Activated T-helper 1 cell treated with anti-CD3 and anti-CD28 coated beads, Interleukin-12 subunit alpha, Interleukin-12 subunit beta, Interleukin-2, Interleukin-4 antibody, amounts not matched to agents 30 ng/mL and 10 ng/mL and 1 ng/mL, durations not matched to agents 14 hours and 24 hours and 36 hours (primary cell): ENCODE results near the gene PHLDB1. TPM values are rescaled to one million over a fixed set of nuclear protein-coding genes. Genes with fewer than 3 reads are reported as not detected.

Experiments used
- DNase-seq: peaks from one replicate; pipeline ENCODE4 v3.0.0; 2021; ENCODE audit warnings: low spot score
- H3K27ac Mint-ChIP-seq: one replicate; pipeline ENCODE4 v1.8.0; 2021; ENCODE audit warnings: mild to moderate bottlenecking, mixed read lengths
- H3K27me3 Mint-ChIP-seq: one replicate; pipeline ENCODE4 v1.8.0; 2022; ENCODE audit warnings: mild to moderate bottlenecking, moderate library complexity, mixed read lengths; ENCODE audit not compliant: insufficient read depth
- H3K36me3 Mint-ChIP-seq: one replicate; pipeline ENCODE4 v1.8.0; 2021; ENCODE audit warnings: low read depth, mixed read lengths
- H3K4me1 Mint-ChIP-seq: one replicate; pipeline ENCODE4 v1.8.0; 2021; ENCODE audit warnings: low read depth, mixed read lengths
- H3K4me3 Mint-ChIP-seq: one replicate; pipeline ENCODE4 v1.8.0; 2021; ENCODE audit warnings: mild to moderate bottlenecking, moderate library complexity, mixed read lengths
- H3K9me3 Mint-ChIP-seq: one replicate; pipeline ENCODE4 v1.8.0; 2021; ENCODE audit warnings: mixed read lengths
- intact Hi-C: fragments of 100-400 bp; cut with micrococcal nuclease; formaldehyde crosslinking; loops from one replicate; pipeline ENCODE4 v1.15.1; 2024
- total RNA-seq: library from RNA; stranded (reverse); gene quantifications from 2 replicates; pipeline ENCODE4 v1.2.3, GENCODE V29; 2022

Gene PHLDB1
- total RNA-seq, 1 donor from 2014 or later, result 1.4 TPM

- Mint-ChIP-seq H3K27me3 (peaks cover 6% of the 10 kb centered on the region), H3K4me1 (peaks cover 21% of the 10 kb centered on the region), H3K9me3 (peaks cover 4% of the 10 kb centered on the region), H3K27ac (no peak overlapping the region), H3K4me3 (no peak overlapping the region), H3K36me3 (no peaks in the 10 kb centered on the region)
- intact Hi-C loops, result no loop called here
- no peak for DNase-seq
These were observed 89.3 kb downstream of the PHLDB1 start for GRCh38 chr11:118696673-118697226.

GRCh38 chr11:118697346-118697745 is 89.9 kb downstream of the PHLDB1 start:
- Mint-ChIP-seq H3K27me3 (peaks cover 6% of the 10 kb centered on the region), H3K4me1 (peaks cover 15% of the 10 kb centered on the region), H3K36me3 (no peaks in the 10 kb centered on the region), H3K9me3 (peaks cover 4% of the 10 kb centered on the region), H3K4me3 (no peak overlapping the region), H3K27ac (no peak overlapping the region)
- DNase-seq, result no peak
- intact Hi-C loops, result no loop called here

GRCh38 chr11:118699506-118700220 is 92.2 kb downstream of the PHLDB1 start:
- Mint-ChIP-seq H3K4me1 (no peaks in the 10 kb centered on the region), H3K9me3 (peaks cover 4% of the 10 kb centered on the region), H3K27me3 (peaks cover 3% of the 10 kb centered on the region), H3K36me3 (no peaks in the 10 kb centered on the region), H3K27ac (no peak overlapping the region), H3K4me3 (no peak overlapping the region)
- intact Hi-C loops, result no loop called here
- DNase-seq, result peak; percentile 14

GRCh38 chr11:118703563-118704106 is 96.2 kb downstream of the PHLDB1 start:
- no peak overlapping the region for H3K4me3 Mint-ChIP-seq
- peaks cover 15% of the 10 kb centered on the region for H3K27me3 Mint-ChIP-seq
- peaks cover 5% of the 10 kb centered on the region for H3K4me1 Mint-ChIP-seq
- H3K27ac Mint-ChIP-seq, result no peak overlapping the region
- no peak for DNase-seq
- H3K36me3 Mint-ChIP-seq, result no peaks in the 10 kb centered on the region
- intact Hi-C loops, result no loop called here
- peaks cover 4% of the 10 kb centered on the region for H3K9me3 Mint-ChIP-seq

- DNase-seq, result no peak
- no peak overlapping the region for H3K27ac Mint-ChIP-seq
- H3K4me1 Mint-ChIP-seq, result peaks cover 5% of the 10 kb centered on the region
- intact Hi-C loops, result no loop called here
- peaks cover 3% of the 10 kb centered on the region for H3K9me3 Mint-ChIP-seq
- H3K27me3 Mint-ChIP-seq, result peaks cover 15% of the 10 kb centered on the region
- H3K4me3 Mint-ChIP-seq, result no peak overlapping the region
- no peaks in the 10 kb centered on the region for H3K36me3 Mint-ChIP-seq
These were observed 97.8 kb downstream of the PHLDB1 start for GRCh38 chr11:118705111-118705741.

- Mint-ChIP-seq H3K36me3 (no peaks in the 10 kb centered on the region), H3K4me1 (peaks cover 5% of the 10 kb centered on the region), H3K27me3 (peaks cover 15% of the 10 kb centered on the region), H3K4me3 (no peak overlapping the region), H3K9me3 (no peaks in the 10 kb centered on the region), H3K27ac (no peak overlapping the region)
- DNase-seq, result no peak
- intact Hi-C loops, result no loop called here
These were observed 98.6 kb downstream of the PHLDB1 start for GRCh38 chr11:118705791-118706545.

GRCh38 chr11:118706546-118706825 is 99.1 kb downstream of the PHLDB1 start:
- Mint-ChIP-seq H3K27ac (no peak overlapping the region), H3K9me3 (no peaks in the 10 kb centered on the region), H3K4me1 (peaks cover 5% of the 10 kb centered on the region), H3K27me3 (peaks cover 15% of the 10 kb centered on the region), H3K36me3 (no peaks in the 10 kb centered on the region), H3K4me3 (no peak overlapping the region)
- no peak for DNase-seq
- intact Hi-C loops, result no loop called here

Other genes starting within 250 kb of the PHLDB1 start
- gene UBE4A, start 248.0 kb upstream of the PHLDB1 start, total RNA-seq, result 44.1 and 46.0 TPM in 2 replicates
- gene ATP5MG, start 206.0 kb upstream of the PHLDB1 start, total RNA-seq, result 205 and 216 TPM in 2 replicates
- gene KMT2A, start 171.1 kb upstream of the PHLDB1 start, total RNA-seq, result 78.4 and 87.8 TPM in 2 replicates
- 0.59 and 0.91 TPM in 2 replicates for gene TTC36, start 80.1 kb upstream of the PHLDB1 start, total RNA-seq
- gene TMEM25, start 76.4 kb upstream of the PHLDB1 start, total RNA-seq, result 13.6 and 15.0 TPM in 2 replicates
- gene IFT46, start 41.7 kb upstream of the PHLDB1 start, total RNA-seq, result 17.7 and 18.4 TPM in 2 replicates
- 162 and 165 TPM in 2 replicates for gene ARCN1, start 35.2 kb upstream of the PHLDB1 start, total RNA-seq
- not detected in 2 replicates for gene TREH, start 72.0 kb downstream of the PHLDB1 start, total RNA-seq
- gene DDX6, start 183.5 kb downstream of the PHLDB1 start, total RNA-seq, result 110 and 112 TPM in 2 replicates